HUDEP-2 (cell line): ENCODE results near the gene C5AR1.
"Not testable (repeated sequence)": the region's sequence is repeated elsewhere in the genome, so short reads cannot be mapped to it uniquely, and the experiment has no call there.

Experiments
- DNase-seq, 76 experiments: peaks; one replicate each; lab custom pipeline; 2025; ENCODE audit not compliant: unreplicated experiment in 76 of 76; lab: John Stamatoyannopoulos, UW

The C5AR1 gene

DNA sequence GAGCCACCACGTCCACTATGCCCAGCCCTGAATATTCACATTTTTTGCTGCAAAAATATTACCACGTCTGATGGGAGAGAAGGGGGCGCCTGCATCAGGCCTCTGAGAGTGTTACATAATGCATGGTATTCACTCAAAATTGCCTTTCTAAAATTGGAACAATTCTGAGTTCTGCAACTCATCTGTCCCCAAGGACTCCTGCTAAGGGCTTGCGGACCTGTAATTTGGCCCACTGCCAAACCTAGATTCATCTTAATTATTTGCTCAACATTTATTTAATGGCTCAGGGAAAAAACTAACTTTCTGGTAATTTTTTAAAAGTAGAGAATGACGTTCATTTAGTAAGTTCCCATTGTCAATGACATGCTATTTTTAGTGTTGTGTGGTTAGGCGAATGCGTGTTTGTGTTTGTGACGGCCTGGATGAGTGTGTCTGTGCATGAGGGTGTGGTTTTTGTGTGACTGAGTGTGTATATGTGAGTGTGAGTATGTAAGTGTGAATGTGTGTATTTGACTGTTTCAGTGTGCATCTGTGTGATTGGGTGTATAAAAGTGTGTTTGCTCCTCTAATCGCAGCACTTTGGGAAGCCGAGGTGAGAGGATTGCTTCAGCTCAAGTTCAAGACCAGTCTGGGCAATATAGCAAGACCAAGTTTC, 26.1 kb upstream of the C5AR1 start:
- no peak for DNase-seq

DNA sequence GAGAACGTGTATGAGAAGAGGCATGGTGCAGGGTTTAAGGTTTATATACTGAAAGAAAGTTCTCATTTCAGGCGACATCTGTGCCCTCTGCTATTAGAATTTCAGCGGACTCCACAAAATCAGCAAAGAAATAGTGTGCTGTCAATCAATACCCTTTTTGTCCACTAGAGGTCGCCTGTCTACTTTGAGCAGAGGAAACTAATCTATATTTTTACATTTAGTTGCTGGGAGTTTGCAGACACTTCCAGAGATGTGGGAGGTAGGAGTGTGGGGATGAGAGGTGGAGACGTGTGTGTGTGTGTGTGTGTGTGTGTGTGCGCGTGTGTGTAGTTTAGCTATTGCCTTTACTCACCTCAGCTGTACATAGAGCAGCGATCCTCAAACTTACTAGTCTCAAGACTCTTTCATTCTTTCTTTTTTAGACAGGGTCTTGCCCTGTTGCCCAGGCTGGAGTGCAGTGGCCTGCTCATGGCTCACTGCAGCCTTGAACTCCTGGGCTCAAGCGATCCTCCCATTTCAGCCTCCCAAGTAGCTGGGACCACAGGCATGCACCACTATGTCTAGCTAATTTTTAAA, 25.2 kb upstream of the C5AR1 start:
- DNase-seq, result peak in 44 of 76 experiments; percentile 6 to 84 (median 53)

DNA sequence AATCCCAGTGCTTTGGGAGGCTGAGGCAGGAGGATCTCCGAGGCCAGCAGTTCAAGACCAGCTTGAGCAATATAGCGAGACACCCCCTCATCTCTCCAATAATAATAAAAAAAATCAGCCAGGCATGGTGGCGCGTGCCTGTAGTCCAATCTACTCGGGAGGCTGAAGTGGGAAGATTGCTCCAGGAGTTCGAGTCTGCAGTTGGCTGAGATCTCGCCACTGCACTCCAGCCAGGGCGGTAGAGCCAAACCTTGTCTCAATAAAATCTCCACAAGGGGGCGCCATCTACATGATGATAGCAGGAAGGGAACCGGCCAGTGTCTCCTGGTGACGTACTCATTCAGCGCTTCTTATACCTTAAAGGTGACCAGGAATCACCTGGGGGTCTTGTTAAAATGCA, 13.6 kb upstream of the C5AR1 start:
- DNase-seq, result peak in 73 of 76 experiments; percentile 19 to 95 (median 75)

DNA sequence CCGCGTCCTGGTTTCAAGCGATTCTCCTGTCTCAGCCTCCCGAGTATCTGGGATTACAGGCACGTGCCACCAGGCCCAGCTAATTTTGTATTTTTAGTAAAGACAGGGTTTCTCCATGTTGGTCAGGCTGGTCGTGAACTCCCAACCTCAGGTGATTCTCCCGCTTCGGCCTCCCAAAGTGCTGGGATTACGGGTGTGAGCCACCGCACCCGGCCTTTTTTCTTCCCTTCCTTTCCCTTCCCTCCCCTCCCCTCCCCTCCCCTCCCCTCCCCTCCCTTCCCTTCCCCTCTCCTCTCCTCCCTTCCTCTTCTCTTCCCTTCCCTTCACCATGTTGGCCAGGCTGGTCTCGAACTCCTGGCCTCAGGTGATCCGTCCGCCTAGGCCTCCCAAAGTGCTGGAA, 8.8 kb upstream of the C5AR1 start:
- DNase-seq, result not testable (repeated sequence)

DNA sequence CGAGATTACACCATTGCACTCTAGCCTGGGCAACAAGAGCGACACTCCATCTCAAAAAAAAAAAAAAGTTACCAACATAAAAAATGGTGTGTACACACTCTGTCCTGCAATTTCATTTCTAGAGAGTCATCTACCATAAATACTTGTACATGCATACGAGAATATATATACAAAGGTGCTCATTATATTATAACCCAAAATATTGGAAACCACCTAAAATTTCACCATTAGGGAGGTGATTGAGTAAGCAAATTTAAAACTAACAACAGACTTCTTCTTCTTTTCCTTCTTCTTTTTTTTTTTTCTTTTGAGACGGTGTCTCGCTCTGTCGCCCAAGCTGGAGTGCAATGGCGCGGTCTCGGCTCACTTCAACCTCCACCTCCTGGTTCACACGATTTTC, 7.4 kb upstream of the C5AR1 start:
- DNase-seq, result no peak

DNA sequence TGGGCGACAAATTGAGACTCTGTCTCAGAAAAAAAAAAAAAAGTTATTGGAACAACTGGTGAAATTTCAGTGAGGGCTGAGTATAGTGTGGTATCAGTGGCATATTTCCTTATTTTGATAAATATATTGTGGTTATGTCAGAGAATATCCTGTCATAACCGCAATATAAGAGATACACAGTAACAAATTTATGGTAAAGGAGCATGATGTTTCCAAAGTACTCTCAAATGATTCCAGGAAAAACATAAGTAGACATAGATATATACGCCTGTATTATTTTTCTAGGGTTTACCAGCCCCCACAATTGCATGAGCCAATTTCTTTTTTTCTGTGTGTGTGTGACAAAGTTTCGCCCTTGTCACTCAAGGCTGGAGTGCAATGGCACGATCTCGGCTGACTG, 5.7 kb upstream of the C5AR1 start:
- no peak for DNase-seq

DNA sequence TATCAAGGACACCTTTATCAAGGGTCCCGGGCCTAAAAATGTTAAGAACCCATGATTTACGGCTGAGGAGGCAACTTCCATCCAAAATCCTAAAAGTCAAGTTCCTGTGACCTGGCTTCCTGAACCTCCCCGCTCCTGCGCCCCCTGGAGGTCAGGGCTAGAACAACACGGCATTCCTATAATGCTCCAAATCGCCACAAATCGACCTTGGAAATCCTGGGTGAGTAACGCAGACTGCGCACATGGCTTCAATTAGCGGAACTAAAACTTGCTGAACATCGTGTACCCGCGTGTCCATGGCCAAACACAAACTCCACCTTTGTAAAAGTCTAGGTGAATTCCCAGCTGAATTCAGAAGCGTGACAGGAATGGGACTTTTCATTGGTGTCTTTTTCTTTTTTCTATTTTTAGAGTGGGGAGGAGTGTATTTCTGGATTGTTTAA, 4.3 kb upstream of the C5AR1 start:
- peak in 52 of 76 experiments; percentile 9 to 63 (median 37) for DNase-seq

DNA sequence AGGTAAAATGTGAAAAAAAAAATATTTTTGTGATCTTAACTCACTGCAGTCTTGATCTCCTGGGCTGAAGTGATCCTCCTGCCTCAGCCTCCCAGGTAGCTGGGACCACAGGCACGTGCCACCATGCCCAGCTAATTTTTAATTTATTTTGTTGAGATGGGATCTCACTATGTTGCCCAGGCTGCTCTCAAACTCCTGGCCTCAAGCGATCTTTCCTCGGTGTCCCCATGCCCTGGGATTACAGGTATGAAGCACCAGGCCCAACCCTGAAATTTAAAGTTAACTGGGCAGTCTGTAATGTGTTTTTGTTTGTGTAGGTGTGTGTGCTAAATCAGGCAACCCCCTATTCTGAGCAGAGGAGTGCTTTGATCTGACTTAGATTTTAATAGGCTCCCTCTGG, 3.4 kb upstream of the C5AR1 start:
- DNase-seq, result no peak

DNA sequence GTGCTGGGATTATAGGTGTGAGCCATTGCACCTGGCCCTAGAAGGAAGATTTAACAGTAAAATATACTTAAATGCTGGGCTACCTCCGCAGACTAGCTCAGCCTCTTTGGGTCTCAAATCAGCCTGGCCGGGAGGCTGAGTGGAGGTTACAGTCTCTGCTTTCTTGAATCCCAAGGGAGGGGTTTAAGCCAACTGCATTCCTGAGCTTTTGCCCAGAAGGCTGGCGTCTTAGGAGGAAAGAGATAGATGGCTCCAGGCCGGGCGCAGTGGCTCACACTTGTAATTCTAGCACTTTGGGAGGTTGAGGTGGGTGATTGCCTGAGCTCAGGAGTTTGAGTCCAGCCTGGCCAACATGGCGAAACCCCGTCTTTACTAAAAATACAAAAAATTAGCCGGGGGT, 623 bp upstream of the C5AR1 start:
- no peak for DNase-seq

DNA sequence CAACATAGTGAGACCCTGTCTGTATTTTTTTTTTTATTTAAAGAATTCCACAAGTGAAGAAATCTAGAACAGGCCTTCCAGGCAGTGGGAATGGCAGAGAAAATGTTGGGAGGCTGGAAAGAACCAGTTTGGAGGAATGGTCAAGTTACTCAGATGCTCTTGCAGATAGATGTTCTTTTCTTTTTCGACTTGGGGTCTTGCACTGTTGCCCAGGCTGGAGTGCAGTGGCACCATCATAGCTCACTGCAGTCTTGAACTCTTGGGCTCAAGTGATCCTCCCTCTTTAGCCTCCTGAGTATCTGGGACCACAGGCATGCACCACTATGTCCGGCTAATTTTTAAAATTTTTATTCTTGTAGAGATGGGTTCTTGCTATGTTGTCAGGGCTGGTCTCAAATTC, 662 bp downstream of the C5AR1 start:
- no peak for DNase-seq

DNA sequence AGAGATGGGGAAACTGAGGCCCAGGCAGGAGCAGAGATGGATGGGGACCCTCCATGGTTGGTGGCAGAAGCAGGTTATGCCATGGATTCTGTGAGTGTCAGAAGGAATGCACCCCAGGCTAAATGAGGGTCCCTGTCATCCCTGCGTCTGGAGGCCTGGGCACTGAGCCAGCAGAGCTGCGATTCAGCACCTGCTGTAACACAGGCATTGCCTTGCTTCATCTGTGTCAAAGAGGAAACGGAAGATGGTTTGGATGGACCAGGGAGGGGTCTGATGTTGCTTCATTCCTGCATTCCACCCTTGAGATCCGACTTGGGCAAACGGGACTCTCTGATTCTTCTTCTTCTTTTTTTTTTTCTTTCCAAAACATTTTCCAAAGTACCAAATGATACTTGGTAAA, 1.2 kb downstream of the C5AR1 start:
- no peak for DNase-seq

DNA sequence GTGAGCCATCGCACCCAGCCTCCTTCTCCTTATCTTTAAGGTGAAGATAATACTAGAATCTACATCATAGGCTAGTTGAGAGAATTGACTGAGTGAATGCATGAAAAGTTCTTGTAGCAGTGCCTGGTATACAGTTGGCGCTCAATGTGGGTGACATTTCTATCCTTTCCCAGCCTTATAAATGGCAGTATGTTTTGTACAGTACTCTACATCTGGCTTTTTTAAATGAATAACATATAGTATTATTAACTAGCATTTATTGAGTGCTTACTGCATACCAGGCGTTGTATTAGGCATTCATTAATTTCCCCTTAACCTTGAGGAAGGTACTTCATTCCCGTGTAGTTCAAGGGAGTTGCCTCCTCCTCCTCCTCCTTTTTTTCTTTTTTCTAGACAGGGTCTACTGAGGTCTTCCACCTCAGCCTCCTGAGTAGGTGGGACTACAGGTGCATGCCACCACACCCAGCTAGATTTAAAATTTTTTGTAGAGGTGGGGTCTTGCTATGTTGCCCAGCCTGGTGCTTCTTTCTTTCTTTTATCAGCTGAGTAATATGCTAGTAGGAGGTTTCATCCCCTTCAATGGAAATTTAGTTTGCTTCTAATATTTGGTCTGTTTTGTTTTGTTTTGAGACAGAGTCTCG, 2.8 kb downstream of the C5AR1 start:
- no peak for DNase-seq

DNA sequence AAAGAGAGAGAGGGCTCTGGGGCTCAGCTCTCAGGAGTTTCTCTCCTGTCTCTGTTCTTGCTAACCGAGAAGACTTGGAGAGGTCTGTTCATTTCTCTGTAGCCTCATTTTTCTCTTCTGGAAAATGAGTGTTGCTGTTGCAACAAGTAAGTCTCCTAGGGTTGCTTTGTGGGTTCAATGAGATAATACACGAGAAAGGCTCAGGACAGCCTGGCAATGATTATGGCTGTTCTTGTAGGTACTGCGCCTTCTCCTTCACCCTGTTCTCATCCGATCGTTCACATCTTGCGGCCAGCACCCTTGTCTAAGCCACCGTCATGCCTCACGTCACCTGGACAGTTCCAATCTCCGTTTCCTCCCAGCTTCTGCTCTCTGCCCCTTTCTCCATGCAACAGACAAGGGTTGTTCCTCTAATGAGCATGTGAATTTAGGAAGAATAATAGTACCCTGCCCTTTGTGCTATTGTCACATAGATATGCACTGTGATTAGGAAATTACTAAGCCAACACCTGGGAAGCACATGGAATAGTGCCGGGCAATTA, 4.2 kb downstream of the C5AR1 start:
- no peak for DNase-seq

DNA sequence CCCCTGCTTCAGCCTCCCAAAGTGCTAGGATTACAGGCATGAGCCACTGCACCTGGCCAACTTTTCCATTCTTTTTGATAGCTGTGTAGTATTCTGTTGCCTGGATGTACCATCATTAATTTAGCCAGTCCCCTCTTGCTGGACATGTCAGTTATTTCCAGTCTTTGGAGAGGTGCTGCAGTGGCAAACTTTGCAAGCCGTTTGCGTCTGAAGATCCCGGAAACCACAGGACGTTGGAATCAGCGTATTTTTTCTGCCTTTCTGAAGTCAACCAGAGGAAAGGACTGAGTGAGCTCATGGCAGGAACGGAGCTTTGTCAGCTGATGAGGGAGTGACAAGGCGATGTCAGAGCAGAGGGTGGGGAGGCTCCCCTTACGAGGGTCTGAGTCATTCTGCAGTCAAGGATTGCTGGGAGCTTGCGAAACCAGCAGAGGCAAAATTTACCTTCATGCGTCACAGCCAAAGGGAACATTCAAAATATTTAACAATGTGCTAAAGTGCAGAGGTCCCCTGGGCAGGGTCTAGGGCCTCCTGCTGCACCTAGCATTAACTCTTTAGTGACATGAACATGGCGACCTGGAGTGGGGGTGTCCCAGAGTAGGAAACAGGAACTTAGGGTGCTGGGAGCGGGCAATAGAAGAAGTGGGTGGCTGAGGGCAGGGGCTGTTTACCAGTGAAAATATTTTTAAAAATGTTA, 5.6 kb downstream of the C5AR1 start:
- peak in 64 of 76 experiments; percentile 12 to 83 (median 50) for DNase-seq

DNA sequence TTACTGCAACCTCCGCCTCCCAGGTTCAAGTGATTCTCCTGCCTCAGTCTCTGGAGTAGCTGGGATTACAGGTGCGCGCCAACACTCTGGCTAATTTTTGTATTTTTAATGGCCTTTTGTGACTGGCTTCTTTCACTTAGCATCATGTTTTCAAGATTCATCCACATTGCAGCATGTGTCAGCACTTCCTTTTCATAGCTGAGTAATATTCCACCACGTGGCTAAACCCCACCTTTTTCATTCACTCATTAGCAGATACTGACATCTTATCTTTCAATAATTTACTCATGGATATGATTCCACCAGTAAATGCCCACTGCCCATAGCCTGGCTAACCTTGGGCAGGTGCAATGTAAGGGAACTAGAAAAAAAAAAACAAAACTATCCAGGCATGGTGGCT, 6.9 kb downstream of the C5AR1 start:
- no peak for DNase-seq

DNA sequence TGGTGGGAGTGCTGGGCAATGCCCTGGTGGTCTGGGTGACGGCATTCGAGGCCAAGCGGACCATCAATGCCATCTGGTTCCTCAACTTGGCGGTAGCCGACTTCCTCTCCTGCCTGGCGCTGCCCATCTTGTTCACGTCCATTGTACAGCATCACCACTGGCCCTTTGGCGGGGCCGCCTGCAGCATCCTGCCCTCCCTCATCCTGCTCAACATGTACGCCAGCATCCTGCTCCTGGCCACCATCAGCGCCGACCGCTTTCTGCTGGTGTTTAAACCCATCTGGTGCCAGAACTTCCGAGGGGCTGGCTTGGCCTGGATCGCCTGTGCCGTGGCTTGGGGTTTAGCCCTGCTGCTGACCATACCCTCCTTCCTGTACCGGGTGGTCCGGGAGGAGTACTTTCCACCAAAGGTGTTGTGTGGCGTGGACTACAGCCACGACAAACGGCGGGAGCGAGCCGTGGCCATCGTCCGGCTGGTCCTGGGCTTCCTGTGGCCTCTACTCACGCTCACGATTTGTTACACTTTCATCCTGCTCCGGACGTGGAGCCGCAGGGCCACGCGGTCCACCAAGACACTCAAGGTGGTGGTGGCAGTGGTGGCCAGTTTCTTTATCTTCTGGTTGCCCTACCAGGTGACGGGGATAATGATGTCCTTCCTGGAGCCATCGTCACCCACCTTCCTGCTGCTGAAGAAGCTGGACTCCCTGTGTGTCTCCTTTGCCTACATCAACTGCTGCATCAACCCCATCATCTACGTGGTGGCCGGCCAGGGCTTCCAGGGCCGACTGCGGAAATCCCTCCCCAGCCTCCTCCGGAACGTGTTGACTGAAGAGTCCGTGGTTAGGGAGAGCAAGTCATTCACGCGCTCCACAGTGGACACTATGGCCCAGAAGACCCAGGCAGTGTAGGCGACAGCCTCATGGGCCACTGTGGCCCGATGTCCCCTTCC, 10.5 kb downstream of the C5AR1 start:
- DNase-seq, result no peak

DNA sequence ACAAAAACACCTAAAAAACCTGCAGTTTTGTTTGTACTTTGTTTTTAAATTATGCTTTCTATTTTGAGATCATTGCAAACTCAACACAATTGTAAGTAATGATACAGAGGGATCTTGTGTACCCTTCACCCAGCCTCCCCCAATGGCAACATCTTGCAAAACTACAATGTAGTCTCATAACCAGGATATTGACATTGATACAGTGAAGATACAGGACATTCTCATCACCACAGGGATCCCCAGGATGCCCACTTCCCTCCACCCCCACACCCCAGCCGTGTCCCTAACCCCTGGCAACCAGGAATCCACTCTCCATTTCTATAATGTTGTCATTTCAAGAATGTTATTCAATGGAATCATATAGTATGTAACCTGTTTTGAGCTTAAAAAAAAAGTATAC, 12.0 kb downstream of the C5AR1 start:
- no peak for DNase-seq

DNA sequence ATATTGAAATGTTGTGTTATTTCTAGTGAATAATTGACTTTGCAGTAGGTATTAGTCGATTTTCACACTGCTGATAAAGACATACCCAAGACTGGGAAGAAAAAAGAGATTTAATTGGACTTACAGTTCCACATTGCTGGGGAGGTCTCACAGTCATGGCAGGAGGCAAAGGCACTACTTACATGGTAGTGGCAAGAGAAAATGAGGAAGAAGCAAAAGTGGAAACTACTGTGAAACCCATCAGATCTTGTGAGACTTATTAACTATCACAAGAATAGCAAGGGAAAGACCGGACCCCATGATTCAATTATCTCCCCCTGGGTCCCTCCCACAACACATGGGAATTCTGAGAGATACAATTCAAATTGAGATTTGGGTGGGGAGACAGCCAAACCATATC, 12.4 kb downstream of the C5AR1 start:
- DNase-seq, result no peak

DNA sequence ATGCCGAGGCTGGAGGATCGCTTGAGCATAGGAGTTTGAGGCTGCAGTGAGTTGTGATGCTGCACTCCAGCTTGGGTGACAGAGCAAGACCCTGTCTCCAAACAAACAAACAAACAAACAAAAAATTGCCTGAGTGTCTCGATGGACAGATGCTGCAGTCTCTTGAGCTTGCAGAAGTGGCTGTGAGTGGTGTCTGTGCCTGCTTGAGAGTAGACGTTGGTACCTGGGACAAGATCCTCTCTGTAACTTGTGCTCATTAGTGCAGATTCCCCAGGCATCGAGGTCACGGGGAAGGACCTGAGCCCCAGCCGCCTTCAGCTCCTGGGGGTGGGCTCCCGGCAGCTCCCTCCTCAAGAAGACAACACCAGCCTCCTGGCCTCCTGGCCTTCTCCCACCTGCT, 13.7 kb downstream of the C5AR1 start:
- DNase-seq, result no peak

DNA sequence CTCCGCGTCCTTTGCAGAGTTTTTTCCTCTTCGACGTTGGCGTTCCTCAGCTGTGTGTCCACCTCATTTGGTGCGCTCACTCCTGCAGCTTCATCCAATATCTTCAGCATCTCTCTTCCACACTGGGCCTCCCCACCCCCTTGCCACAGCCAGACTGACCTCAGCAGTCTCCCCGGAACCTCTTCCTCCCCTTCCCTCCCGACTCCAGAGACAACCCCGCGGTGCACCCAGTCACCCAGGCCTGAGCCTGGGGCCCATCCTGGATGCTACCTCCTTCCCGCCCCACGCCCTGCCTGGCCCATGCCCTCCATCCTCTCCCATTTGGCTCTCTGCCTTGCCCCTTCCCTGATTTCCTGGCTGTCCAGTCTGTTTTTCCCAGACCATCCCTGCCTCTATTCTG, 14.2 kb downstream of the C5AR1 start:
- DNase-seq, result no peak
